GM12878 (cell line): ENCODE results near the gene ENPP4. TPM values are rescaled to one million over a fixed set of nuclear protein-coding genes. Genes with fewer than 3 reads are reported as not detected.

Experiments used
- ATAC-seq: fragments of 200-7000 bp; cut with Tn5 transposase; 3 replicates; pipeline ENCODE4 v1.9.1; 2020; ENCODE audit warnings: mild to moderate bottlenecking, moderate library complexity
- BruUV-seq: library from RNA; stranded (reverse); fragments of 400-500 nt; replicated peaks from 2 replicates; lab custom pipeline; 2021; lab: Mats Ljungman, UMichigan
- CTCF ChIA-PET: fragments of 300-600 bp; sonication (Branson Sonifier 250); formaldehyde crosslinking; extraction: SDS; loops from one replicate; lab custom pipeline; 2021; ENCODE audit warnings: inconsistent platforms; lab: Yijun Ruan, JAX
- POLR2A ChIA-PET: fragments of 350-600 bp; formaldehyde crosslinking; extraction: SDS; loops from one replicate; lab custom pipeline; 2021; ENCODE audit warnings: inconsistent platforms; lab: Charles Lee
- RAD21 ChIA-PET: fragments of 300-600 bp; sonication (Branson Sonifier 250); formaldehyde crosslinking; loops from one replicate; lab custom pipeline; 2023; ENCODE audit warnings: antibody characterized with exemption; ENCODE audit not compliant: unreplicated experiment; lab: Charles Lee
- SMC1A ChIA-PET: fragments of 300-600 bp; sonication (Branson Sonifier 250); formaldehyde crosslinking; loops from one replicate; lab custom pipeline; 2023; ENCODE audit not compliant: unreplicated experiment, uncharacterized antibody; lab: Charles Lee
- DNase-seq: peaks from one replicate; pipeline ENCODE4 v3.0.0-alpha.2; 2011; ENCODE audit warnings: low read depth, low spot score
- FAIRE-seq: peaks from 3 replicates; lab custom pipeline; 2011; peaks lifted over from hg19 to GRCh38; lab: Jason Lieb, UNC
- H2AFZ ChIP-seq: 2 replicates; pipeline ENCODE4 v1.6.0; 2011; ENCODE audit warnings: low read depth, low read length, control low read depth; ENCODE audit not compliant: control insufficient read depth
- H3K27ac ChIP-seq: 2 replicates; pipeline ENCODE4 v1.5.1; 2011; ENCODE audit warnings: control low read depth; ENCODE audit not compliant: control insufficient read depth, insufficient read depth
- H3K27me3 ChIP-seq, 2 experiments: replicated peaks in 1 of 2; 2 replicates each; pipeline versions ENCODE4 v1.6.0 to v1.6.1; 2011; ENCODE audit warnings: low read length in 1 of 2; ENCODE audit not compliant: control insufficient read depth in 2 of 2, insufficient read depth in 2 of 2
- H3K36me3 ChIP-seq, 2 experiments: 2 replicates each; pipeline ENCODE4 v1.5.1; 2011; ENCODE audit warnings: low read length in 1 of 2; ENCODE audit not compliant: control insufficient read depth in 2 of 2, insufficient read depth in 2 of 2
- H3K4me1 ChIP-seq: 2 replicates; pipeline ENCODE4 v1.6.1; 2011; ENCODE audit warnings: mild to moderate bottlenecking, low read length, moderate library complexity, mixed read lengths; ENCODE audit not compliant: control insufficient read depth, insufficient read depth
- H3K4me2 ChIP-seq: 2 replicates; pipeline ENCODE4 v1.6.0; 2011; ENCODE audit warnings: control low read depth; ENCODE audit not compliant: control insufficient read depth, insufficient read depth
- H3K4me3 ChIP-seq: fragments of 200-600 bp; sonication (generic); 2 replicates; pipeline ENCODE4 v1.5.1; 2016
- H3K79me2 ChIP-seq: 2 replicates; pipeline ENCODE4 v1.6.0; 2011; ENCODE audit warnings: low read length; ENCODE audit not compliant: control insufficient read depth, insufficient read depth
- H3K9ac ChIP-seq: 2 replicates; pipeline ENCODE4 v1.8.0; 2011; ENCODE audit warnings: low read length, control low read depth, mixed read lengths; ENCODE audit not compliant: control insufficient read depth, insufficient read depth
- H3K9me3 ChIP-seq: replicated peaks from 3 replicates; pipeline ENCODE4 v1.5.1; 2011; ENCODE audit warnings: mild to moderate bottlenecking, low read length; ENCODE audit not compliant: control insufficient read depth, insufficient read depth
- H4K20me1 ChIP-seq: 2 replicates; pipeline ENCODE4 v1.6.0; 2011; ENCODE audit not compliant: control insufficient read depth, insufficient read depth
- BHLHE40 ChIP-seq, 2 experiments: fragments of 450-650 bp in 1 of 2; IDR thresholded peaks; 2 replicates each; pipeline ENCODE4 v1.6.1; 2011 to 2017; ENCODE audit warnings: low read depth in 2 of 2, borderline replicate concordance in 1 of 2, improper control_type of control experiment in 1 of 2, low read length in 1 of 2, mild to moderate bottlenecking in 1 of 2
- EP300 ChIP-seq, 2 experiments: fragments of 150-350 bp in 1 of 2; IDR thresholded peaks; 2 replicates each; pipeline ENCODE4 v1.6.1; 2011 to 2012; ENCODE audit warnings: low read depth in 2 of 2, low read length in 2 of 2, borderline replicate concordance in 1 of 2, improper control_type of control experiment in 1 of 2, inconsistent platforms in 1 of 2; ENCODE audit not compliant: control insufficient read depth in 1 of 2
- FOXK2 ChIP-seq: fragments of 450-650 bp; IDR thresholded peaks from 2 replicates; pipeline ENCODE4 v1.6.1; 2017; ENCODE audit warnings: mild to moderate bottlenecking, moderate library complexity
- ZNF687 ChIP-seq: fragments of 450-650 bp; IDR thresholded peaks from 2 replicates; pipeline ENCODE4 v1.6.1; 2017; ENCODE audit warnings: mild to moderate bottlenecking, moderate library complexity
- WGBS: methylation state at CpG from one replicate; pipeline ENCODE4 v1.1.6; 2016; ENCODE audit warnings: low lambda C conversion rate; ENCODE audit not compliant: insufficient replicate concordance, insufficient coverage; ENCODE audit errors: missing lambda C conversion rate; 5-methylcytosine and 5-hydroxymethylcytosine counted together
- in situ Hi-C: fragments of 300-500 bp; cut with MboI; formaldehyde crosslinking; loops from 9 replicates; pipeline ENCODE4 v1.14.3; 2018; ENCODE audit warnings: mixed read lengths
- intact Hi-C: fragments of 100-400 bp; cut with micrococcal nuclease; formaldehyde crosslinking; loops from one replicate; pipeline ENCODE4 v1.14.2; 2022; ENCODE audit not compliant: unreplicated experiment
- polyA plus RNA-seq, 11 experiments: library from polyadenylated mRNA; depleted of rRNA in 4 of 11; unstranded in 6 of 11; stranded (reverse) in 5 of 11; fragments of >200 nt; fragmentation: Nextera tagmentation in 4 of 11; fragmentation: Illumina TruSeq in 1 of 11; extraction: Ambion mirVana in 4 of 11; extraction: Trizol in 1 of 11; gene quantifications; 1 replicate in 1 of 11; 2 replicates in 10 of 11; pipeline versions ENCODE4 v1.2.1 to v1.2.3, GENCODE V29; 2011 to 2016; ENCODE audit warnings: inconsistent platforms in 2 of 11, missing spikeins in 2 of 11, low read depth in 1 of 11
- total RNA-seq, 4 experiments: library from RNA; depleted of rRNA in 3 of 4; stranded (reverse); fragments of >200 nt in 3 of 4; fragmentation: Illumina TruSeq in 1 of 4; extraction: Trizol in 1 of 4; gene quantifications; 2 replicates each; pipeline versions ENCODE4 v1.2.1 to v1.2.3, GENCODE V29; 2013 to 2021

ENPP4 gene
- total and polyA plus RNA-seq, 10 of the 15 experiments (the other 5 are each of a cell fraction or from before 2014, with no cell fraction given): 3.3 to 9.7 (median 5.3) TPM

DNA sequence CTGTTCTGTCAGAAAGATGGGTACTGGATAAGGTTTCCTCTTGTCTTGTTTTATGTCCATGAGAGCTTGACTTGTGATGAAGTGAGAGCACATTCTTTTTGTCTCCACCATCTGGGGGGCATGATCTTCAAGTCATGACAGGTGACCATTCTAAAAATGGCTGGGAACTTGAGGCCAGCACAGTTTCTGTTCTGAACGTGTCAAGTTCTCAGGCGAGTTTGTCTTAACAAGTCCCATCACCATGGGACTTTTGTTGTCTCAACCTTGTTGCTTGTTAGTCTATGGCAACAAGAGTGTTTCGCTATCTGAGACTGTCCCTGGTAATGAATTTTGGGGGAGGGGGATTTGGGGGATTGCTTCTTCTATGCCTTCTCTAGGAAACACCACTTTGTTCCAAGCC, 25.6 kb upstream of the ENPP4 start:
- H4K20me1 ChIP-seq: no peaks in the 10 kb centered on the region
- BruUV-seq: no TSS peak
- ChIA-PET POLR2A (interaction anchor here (0.6 kb wide), 1 partner anchor 77 kb away, joined by 6 read pairs; no protein-coding TSS in a partner anchor), SMC1A (interaction anchor here (1.0 to 1.5 kb wide), 3 partner anchors 12 to 14 kb away, joined by 3 to 4 read pairs (median 4); no protein-coding TSS in a partner anchor), RAD21 (interaction anchor here (1.2 to 2.2 kb wide), 3 partner anchors 14 to 26 kb away, joined by 3 to 7 read pairs (median 5); partner anchors contain the start of gene ENPP4), CTCF (interaction anchor here (1.0 to 2.0 kb wide), 4 partner anchors 10 to 116 kb away, joined by 3 to 6 read pairs (median 5); no protein-coding TSS in a partner anchor)
- peak overlapping the region; percentile 37 for H2AFZ ChIP-seq
- no peak overlapping the region for H3K9ac ChIP-seq
- H3K4me3 ChIP-seq: no peak overlapping the region
- H3K36me3 ChIP-seq: no peaks in the 10 kb centered on the region
- in situ Hi-C loops (no loop called here), intact Hi-C loops (no loop called here)
- peak; percentile 21 for DNase-seq
- WGBS: 49% methylated on average over 3 of the region's 3 CpGs
- peak overlapping the region; percentile 26; the same call in 1 of the 2 replicates for H3K27ac ChIP-seq
- no peaks in the 10 kb centered on the region for H3K27me3 ChIP-seq
- TF ChIP-seq ZNF687: 0 out of 2 replicates have a peak, but pooled peaks have one; percentile 15
- peak in 1 of 2 experiments; percentile 24; a peak in 1 of 4 replicates for TF ChIP-seq BHLHE40 (IDR thresholded peaks at IDR 0.05; ENCODE audit: borderline replicate concordance in 1 of 2, low read depth in 2 of 2, low read length in 1 of 2)
- TF ChIP-seq FOXK2: no peak
- TF ChIP-seq EP300 (IDR thresholded peaks at IDR 0.05; ENCODE audit: borderline replicate concordance in 1 of 2, control insufficient read depth in 1 of 2, low read depth in 2 of 2, low read length in 2 of 2): peak in 1 of 2 experiments; percentile 34; a peak in 1 of 4 replicates
- H3K4me2 ChIP-seq: 0 out of 2 replicates have a peak overlapping the region, but pooled peaks have one; percentile 4
- H3K4me1 ChIP-seq: peaks cover 15% of the 10 kb centered on the region; the same call in 1 of the 2 replicates
- no peaks in the 10 kb centered on the region for H3K79me2 ChIP-seq
- FAIRE-seq: peak; percentile 96
- peak; percentile 64 for ATAC-seq
- peaks cover 5% of the 10 kb centered on the region; the same call in 2 of the 3 replicates for H3K9me3 ChIP-seq
